NT2/D1 (cell line): ENCODE measurements around the gene CPN1.

Source experiments
- DNase-seq: peaks from one replicate; pipeline ENCODE4 v3.0.0-alpha.2; 2011; ENCODE audit warnings: low read depth, low spot score
- H3K27me3 ChIP-seq: 2 replicates; pipeline ENCODE4 v1.6.0; 2011; ENCODE audit warnings: mild to moderate bottlenecking; ENCODE audit not compliant: insufficient read length, insufficient read depth
- H3K36me3 ChIP-seq: 2 replicates; pipeline ENCODE4 v1.6.1; 2011; ENCODE audit warnings: mild to moderate bottlenecking, low read length, mixed read lengths; ENCODE audit not compliant: insufficient read depth, insufficient read length
- H3K4me1 ChIP-seq: 2 replicates; pipeline ENCODE4 v1.5.1; 2011; ENCODE audit not compliant: insufficient read depth, insufficient read length
- H3K4me3 ChIP-seq: 2 replicates; pipeline ENCODE4 v1.5.1; 2011; ENCODE audit warnings: low read depth; ENCODE audit not compliant: insufficient read length
- H3K9ac ChIP-seq: 2 replicates; pipeline ENCODE4 v1.6.0; 2011; ENCODE audit warnings: low read depth; ENCODE audit not compliant: insufficient read length
- H3K9me3 ChIP-seq: 2 replicates; pipeline ENCODE4 v1.5.1; 2011; ENCODE audit warnings: mild to moderate bottlenecking, low read length; ENCODE audit not compliant: insufficient read depth
- SUZ12 ChIP-seq: IDR thresholded peaks from 2 replicates; pipeline ENCODE4 v1.6.1; 2011; ENCODE audit not compliant: insufficient read length, insufficient read depth; ENCODE audit errors: extremely low read depth
- YY1 ChIP-seq: IDR thresholded peaks from 2 replicates; pipeline ENCODE4 v1.6.1; 2011; ENCODE audit not compliant: insufficient read length, insufficient read depth
- ZNF274 ChIP-seq: IDR thresholded peaks from 2 replicates; pipeline ENCODE4 v1.6.1; 2011; ENCODE audit warnings: mild to moderate bottlenecking, low read depth, low read length

CPN1 gene

GRCh38 chr10:100037758-100038315, 43.8 kb downstream of the CPN1 start:
- Histone ChIP-seq H3K9me3 (no peaks in the 10 kb centered on the region), H3K27me3 (no peaks in the 10 kb centered on the region), H3K9ac (no peak overlapping the region), H3K4me1 (no peaks in the 10 kb centered on the region), H3K36me3 (no peaks in the 10 kb centered on the region), H3K4me3 (no peak overlapping the region)
- TF ChIP-seq ZNF274 (no peak), YY1 (no peak), SUZ12 (no peak)
- no peak for DNase-seq

GRCh38 chr10:100036850-100037249, 44.8 kb downstream of the CPN1 start:
- Histone ChIP-seq H3K36me3 (no peaks in the 10 kb centered on the region), H3K9ac (no peak overlapping the region), H3K27me3 (no peaks in the 10 kb centered on the region), H3K9me3 (no peaks in the 10 kb centered on the region), H3K4me3 (no peak overlapping the region), H3K4me1 (no peaks in the 10 kb centered on the region)
- TF ChIP-seq ZNF274 (no peak), YY1 (no peak), SUZ12 (no peak)
- DNase-seq, result no peak

GRCh38 chr10:100033766-100034418, 47.8 kb downstream of the CPN1 start:
- H3K9ac ChIP-seq, result no peak overlapping the region
- no peak for DNase-seq
- no peak overlapping the region for H3K4me3 ChIP-seq
- 0 out of 2 replicates have a peak, but pooled peaks cover under 1% of the 10 kb centered on the region for H3K9me3 ChIP-seq
- H3K36me3 ChIP-seq, result no peaks in the 10 kb centered on the region
- TF ChIP-seq ZNF274, result no peak
- no peak for TF ChIP-seq SUZ12
- TF ChIP-seq YY1, result no peak
- H3K4me1 ChIP-seq, result no peaks in the 10 kb centered on the region
- H3K27me3 ChIP-seq, result no peaks in the 10 kb centered on the region

- TF ChIP-seq ZNF274 (no peak), YY1 (no peak), SUZ12 (no peak)
- H3K4me1 ChIP-seq, result no peaks in the 10 kb centered on the region
- H3K4me3 ChIP-seq, result no peak overlapping the region
- DNase-seq, result no peak
- H3K9ac ChIP-seq, result no peak overlapping the region
- no peaks in the 10 kb centered on the region for H3K27me3 ChIP-seq
- peaks cover 15% of the 10 kb centered on the region for H3K9me3 ChIP-seq
- no peaks in the 10 kb centered on the region for H3K36me3 ChIP-seq
These were observed 54.3 kb downstream of the CPN1 start for GRCh38 chr10:100027416-100027815.

- Histone ChIP-seq H3K9ac (no peak overlapping the region), H3K36me3 (no peaks in the 10 kb centered on the region), H3K9me3 (peaks cover 15% of the 10 kb centered on the region), H3K27me3 (no peaks in the 10 kb centered on the region), H3K4me1 (no peaks in the 10 kb centered on the region), H3K4me3 (no peak overlapping the region)
- no peak for DNase-seq
- TF ChIP-seq SUZ12, result no peak
- no peak for TF ChIP-seq ZNF274
- no peak for TF ChIP-seq YY1
These were observed 56.1 kb downstream of the CPN1 start for GRCh38 chr10:100025576-100025975.

- Histone ChIP-seq H3K4me1 (no peaks in the 10 kb centered on the region), H3K9me3 (peaks cover 15% of the 10 kb centered on the region), H3K4me3 (no peak overlapping the region), H3K36me3 (no peaks in the 10 kb centered on the region), H3K9ac (no peak overlapping the region), H3K27me3 (no peaks in the 10 kb centered on the region)
- no peak for DNase-seq
- TF ChIP-seq YY1 (no peak), SUZ12 (no peak), ZNF274 (no peak)
These were observed 56.9 kb downstream of the CPN1 start for GRCh38 chr10:100024748-100025147.

- no peak overlapping the region for H3K9ac ChIP-seq
- H3K4me1 ChIP-seq, result no peaks in the 10 kb centered on the region
- H3K4me3 ChIP-seq, result no peak overlapping the region
- no peaks in the 10 kb centered on the region for H3K36me3 ChIP-seq
- DNase-seq, result no peak
- H3K9me3 ChIP-seq, result 0 out of 2 replicates have a peak, but pooled peaks cover under 1% of the 10 kb centered on the region
- TF ChIP-seq YY1 (no peak), SUZ12 (no peak), ZNF274 (no peak)
- no peaks in the 10 kb centered on the region for H3K27me3 ChIP-seq
These were observed 59.3 kb downstream of the CPN1 start for GRCh38 chr10:100022403-100022802.
